Measurements from ENCODE around the gene TOMM34. TPM values are rescaled to one million over a fixed set of nuclear protein-coding genes. Genes with fewer than 3 reads are reported as not detected.
A peak's percentile ranks its signal among the peaks of the same experiment; 100 is the strongest.

TOMM34 gene
- total and polyA plus RNA-seq, 2 of the 13 experiments (the other 11 are each of a cell fraction or from before 2014, with no cell fraction given), result 36.2 to 52.0 TPM

DNA sequence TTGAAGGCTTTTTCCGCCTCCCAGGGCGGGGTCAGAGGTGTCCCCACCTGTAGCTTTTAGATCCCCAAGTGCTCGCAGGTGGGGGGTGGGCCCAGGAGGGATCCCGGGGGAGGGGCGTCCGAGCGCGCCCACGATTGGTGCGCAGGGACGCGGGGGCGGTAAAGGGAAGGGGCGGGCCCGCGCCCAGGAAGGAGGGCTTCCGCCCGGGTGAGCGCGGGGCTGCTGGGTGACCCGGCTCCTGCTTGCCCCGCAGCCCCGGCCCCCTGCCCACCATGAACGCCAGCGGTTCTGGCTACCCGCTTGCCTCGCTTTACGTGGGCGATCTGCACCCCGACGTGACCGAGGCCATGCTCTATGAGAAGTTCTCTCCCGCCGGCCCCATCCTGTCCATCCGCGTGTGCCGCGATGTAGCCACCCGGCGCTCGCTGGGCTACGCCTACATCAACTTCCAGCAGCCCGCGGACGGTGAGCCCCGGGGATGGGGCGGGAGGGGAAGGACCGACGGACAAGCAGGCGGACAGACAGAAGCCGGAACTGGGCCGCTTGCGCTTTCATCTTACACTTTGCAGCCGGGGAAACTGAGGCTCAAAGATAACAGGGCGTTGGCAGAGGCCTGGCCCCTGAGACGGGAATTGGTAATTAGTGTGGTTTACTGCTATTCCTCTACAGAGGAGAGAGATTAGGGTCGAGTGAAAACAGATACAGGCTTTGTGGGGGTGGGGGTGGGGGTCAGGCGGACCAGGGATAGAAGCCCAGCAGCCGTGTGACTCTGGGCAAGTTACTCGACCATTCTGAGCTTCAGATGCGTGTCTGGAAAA, 50.1 kb downstream of the TOMM34 start, which contains the start of gene PABPC1L (continued):
- TF ChIP-seq, protein P1, sequence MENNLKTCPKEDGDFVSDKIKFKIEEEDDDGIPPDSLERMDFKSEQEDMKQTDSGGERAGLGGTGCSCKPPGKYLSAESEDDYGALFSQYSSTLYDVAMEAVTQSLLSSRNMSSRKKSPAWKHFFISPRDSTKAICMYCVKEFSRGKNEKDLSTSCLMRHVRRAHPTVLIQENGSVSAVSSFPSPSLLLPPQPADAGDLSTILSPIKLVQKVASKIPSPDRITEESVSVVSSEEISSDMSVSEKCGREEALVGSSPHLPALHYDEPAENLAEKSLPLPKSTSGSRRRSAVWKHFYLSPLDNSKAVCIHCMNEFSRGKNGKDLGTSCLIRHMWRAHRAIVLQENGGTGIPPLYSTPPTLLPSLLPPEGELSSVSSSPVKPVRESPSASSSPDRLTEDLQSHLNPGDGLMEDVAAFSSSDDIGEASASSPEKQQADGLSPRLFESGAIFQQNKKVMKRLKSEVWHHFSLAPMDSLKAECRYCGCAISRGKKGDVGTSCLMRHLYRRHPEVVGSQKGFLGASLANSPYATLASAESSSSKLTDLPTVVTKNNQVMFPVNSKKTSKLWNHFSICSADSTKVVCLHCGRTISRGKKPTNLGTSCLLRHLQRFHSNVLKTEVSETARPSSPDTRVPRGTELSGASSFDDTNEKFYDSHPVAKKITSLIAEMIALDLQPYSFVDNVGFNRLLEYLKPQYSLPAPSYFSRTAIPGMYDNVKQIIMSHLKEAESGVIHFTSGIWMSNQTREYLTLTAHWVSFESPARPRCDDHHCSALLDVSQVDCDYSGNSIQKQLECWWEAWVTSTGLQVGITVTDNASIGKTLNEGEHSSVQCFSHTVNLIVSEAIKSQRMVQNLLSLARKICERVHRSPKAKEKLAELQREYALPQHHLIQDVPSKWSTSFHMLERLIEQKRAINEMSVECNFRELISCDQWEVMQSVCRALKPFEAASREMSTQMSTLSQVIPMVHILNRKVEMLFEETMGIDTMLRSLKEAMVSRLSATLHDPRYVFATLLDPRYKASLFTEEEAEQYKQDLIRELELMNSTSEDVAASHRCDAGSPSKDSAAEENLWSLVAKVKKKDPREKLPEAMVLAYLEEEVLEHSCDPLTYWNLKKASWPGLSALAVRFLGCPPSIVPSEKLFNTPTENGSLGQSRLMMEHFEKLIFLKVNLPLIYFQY (CRISPR knock-in tag; IDR thresholded peaks at IDR 0.05; ENCODE audit: borderline replicate concordance), result peak; percentile 67; the same call in 1 of the 2 replicates
- TF ChIP-seq ZNF124 (CRISPR knock-in tag; IDR thresholded peaks at IDR 0.05) (peak; percentile 57; the same call in 1 of the 2 replicates), NONO (IDR thresholded peaks at IDR 0.05) (no peak), NONO (CRISPR knock-in tag; conservative IDR thresholded peaks at IDR 0.05) (peak; percentile 94), SP5 (CRISPR knock-in tag; IDR thresholded peaks at IDR 0.05; ENCODE audit: borderline replicate concordance, low read depth) (peak; percentile 75), GABPA (IDR thresholded peaks at IDR 0.05; ENCODE audit: low read depth, low read length) (peak; percentile 77), GABPA (CRISPR knock-in tag; IDR thresholded peaks at IDR 0.05; ENCODE audit: low read depth) (peak; percentile 80), ZNF552 (CRISPR knock-in tag; IDR thresholded peaks at IDR 0.05; ENCODE audit: borderline replicate concordance) (no peak), ZNF543 (CRISPR knock-in tag; IDR thresholded peaks at IDR 0.05) (peak; percentile 86; the same call in 1 of the 2 replicates), FIP1L1 (IDR thresholded peaks at IDR 0.05; ENCODE audit: borderline replicate concordance, insufficient read depth, low read depth, low read length) (no peak), GFI1 (CRISPR knock-in tag; IDR thresholded peaks at IDR 0.05; ENCODE audit: borderline replicate concordance) (no peak), KDM1A (CRISPR knock-in tag; IDR thresholded peaks at IDR 0.05) (no peak), ZSCAN20 (CRISPR knock-in tag; IDR thresholded peaks at IDR 0.05; ENCODE audit: borderline replicate concordance) (peak; percentile 10; the same call in 1 of the 2 replicates), TBX3 (IDR thresholded peaks at IDR 0.05; ENCODE audit: borderline replicate concordance) (no peak), XRCC5 (optimal IDR thresholded peaks at IDR 0.05; ENCODE audit: low read length) (no peak), RARG (CRISPR knock-in tag; IDR thresholded peaks at IDR 0.05; ENCODE audit: low read depth) (no peak)
- TF ChIP-seq, protein P2, sequence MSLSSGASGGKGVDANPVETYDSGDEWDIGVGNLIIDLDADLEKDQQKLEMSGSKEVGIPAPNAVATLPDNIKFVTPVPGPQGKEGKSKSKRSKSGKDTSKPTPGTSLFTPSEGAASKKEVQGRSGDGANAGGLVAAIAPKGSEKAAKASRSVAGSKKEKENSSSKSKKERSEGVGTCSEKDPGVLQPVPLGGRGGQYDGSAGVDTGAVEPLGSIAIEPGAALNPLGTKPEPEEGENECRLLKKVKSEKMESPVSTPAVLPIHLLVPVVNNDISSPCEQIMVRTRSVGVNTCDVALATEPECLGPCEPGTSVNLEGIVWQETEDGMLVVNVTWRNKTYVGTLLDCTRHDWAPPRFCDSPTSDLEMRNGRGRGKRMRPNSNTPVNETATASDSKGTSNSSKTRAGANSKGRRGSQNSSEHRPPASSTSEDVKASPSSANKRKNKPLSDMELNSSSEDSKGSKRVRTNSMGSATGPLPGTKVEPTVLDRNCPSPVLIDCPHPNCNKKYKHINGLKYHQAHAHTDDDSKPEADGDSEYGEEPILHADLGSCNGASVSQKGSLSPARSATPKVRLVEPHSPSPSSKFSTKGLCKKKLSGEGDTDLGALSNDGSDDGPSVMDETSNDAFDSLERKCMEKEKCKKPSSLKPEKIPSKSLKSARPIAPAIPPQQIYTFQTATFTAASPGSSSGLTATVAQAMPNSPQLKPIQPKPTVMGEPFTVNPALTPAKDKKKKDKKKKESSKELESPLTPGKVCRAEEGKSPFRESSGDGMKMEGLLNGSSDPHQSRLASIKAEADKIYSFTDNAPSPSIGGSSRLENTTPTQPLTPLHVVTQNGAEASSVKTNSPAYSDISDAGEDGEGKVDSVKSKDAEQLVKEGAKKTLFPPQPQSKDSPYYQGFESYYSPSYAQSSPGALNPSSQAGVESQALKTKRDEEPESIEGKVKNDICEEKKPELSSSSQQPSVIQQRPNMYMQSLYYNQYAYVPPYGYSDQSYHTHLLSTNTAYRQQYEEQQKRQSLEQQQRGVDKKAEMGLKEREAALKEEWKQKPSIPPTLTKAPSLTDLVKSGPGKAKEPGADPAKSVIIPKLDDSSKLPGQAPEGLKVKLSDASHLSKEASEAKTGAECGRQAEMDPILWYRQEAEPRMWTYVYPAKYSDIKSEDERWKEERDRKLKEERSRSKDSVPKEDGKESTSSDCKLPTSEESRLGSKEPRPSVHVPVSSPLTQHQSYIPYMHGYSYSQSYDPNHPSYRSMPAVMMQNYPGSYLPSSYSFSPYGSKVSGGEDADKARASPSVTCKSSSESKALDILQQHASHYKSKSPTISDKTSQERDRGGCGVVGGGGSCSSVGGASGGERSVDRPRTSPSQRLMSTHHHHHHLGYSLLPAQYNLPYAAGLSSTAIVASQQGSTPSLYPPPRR (CRISPR knock-in tag; IDR thresholded peaks at IDR 0.05; ENCODE audit: borderline replicate concordance), result peak; percentile 44; the same call in 1 of the 2 replicates
- TF ChIP-seq, protein P3, sequence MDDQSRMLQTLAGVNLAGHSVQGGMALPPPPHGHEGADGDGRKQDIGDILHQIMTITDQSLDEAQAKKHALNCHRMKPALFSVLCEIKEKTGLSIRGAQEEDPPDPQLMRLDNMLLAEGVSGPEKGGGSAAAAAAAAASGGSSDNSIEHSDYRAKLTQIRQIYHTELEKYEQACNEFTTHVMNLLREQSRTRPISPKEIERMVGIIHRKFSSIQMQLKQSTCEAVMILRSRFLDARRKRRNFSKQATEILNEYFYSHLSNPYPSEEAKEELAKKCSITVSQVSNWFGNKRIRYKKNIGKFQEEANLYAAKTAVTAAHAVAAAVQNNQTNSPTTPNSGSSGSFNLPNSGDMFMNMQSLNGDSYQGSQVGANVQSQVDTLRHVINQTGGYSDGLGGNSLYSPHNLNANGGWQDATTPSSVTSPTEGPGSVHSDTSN (CRISPR knock-in tag; IDR thresholded peaks at IDR 0.05; ENCODE audit: borderline replicate concordance), result peak; percentile 77; the same call in 1 of the 2 replicates
- TF ChIP-seq, protein P4, sequence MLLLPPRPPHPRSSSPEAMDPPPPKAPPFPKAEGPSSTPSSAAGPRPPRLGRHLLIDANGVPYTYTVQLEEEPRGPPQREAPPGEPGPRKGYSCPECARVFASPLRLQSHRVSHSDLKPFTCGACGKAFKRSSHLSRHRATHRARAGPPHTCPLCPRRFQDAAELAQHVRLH (CRISPR knock-in tag; IDR thresholded peaks at IDR 0.05; ENCODE audit: borderline replicate concordance, low read depth), result peak; percentile 63
